Adrenal gland (tissue), 12 donors: ENCODE results near the gene TYMP. TPM values are rescaled to one million over a fixed set of nuclear protein-coding genes. Genes with fewer than 3 reads are reported as not detected.

ENCODE experiments used
- DNase-seq, 7 donors: peaks; one replicate each; pipeline ENCODE4 v3.0.0-alpha.2; 2019 to 2020
- H3K27ac ChIP-seq, 5 donors: fragments of 200-600 bp; sonication (generic) in 4 of 5; 1 replicate in 3 of 5; 2 replicates in 2 of 5; pipeline versions ENCODE4 v1.5.1 to v1.8.0; 2016 to 2020; ENCODE audit warnings: mild to moderate bottlenecking in 1 of 5
- H3K27me3 ChIP-seq: fragments of 200-600 bp; 2 replicates; pipeline ENCODE4 v1.8.0; 2021
- H3K36me3 ChIP-seq, 2 donors: fragments of 200-600 bp; replicated peaks in 1 of 2; 1 replicate in 1 of 2; 2 replicates in 1 of 2; pipeline versions ENCODE4 v1.5.1 to v1.8.0; 2018 to 2022
- H3K4me1 ChIP-seq, 2 donors: fragments of 200-600 bp; replicated peaks in 1 of 2; 1 replicate in 1 of 2; 2 replicates in 1 of 2; pipeline versions ENCODE4 v1.5.1 to v1.8.0; 2018 to 2021
- H3K4me3 ChIP-seq, 4 donors: fragments of 200-600 bp; sonication (generic) in 3 of 4; one replicate each; pipeline ENCODE4 v1.5.1; 2016 to 2018
- H3K9me3 ChIP-seq, 3 donors: fragments of 200-600 bp; sonication (generic) in 1 of 3; replicated peaks in 1 of 3; 1 replicate in 2 of 3; 2 replicates in 1 of 3; pipeline versions ENCODE4 v1.5.1 to v1.8.0; 2016 to 2021
- CTCF ChIP-seq, 6 experiments: fragments of 450-650 bp in 4 of 6; fragments of 200-600 bp in 2 of 6; sonication (generic) in 1 of 6; IDR thresholded peaks; 1 replicate in 5 of 6; 2 replicates in 1 of 6; pipeline versions ENCODE4 v1.5.1 to v1.8.0; 2016 to 2021; ENCODE audit warnings: antibody characterized with exemption in 6 of 6, mild to moderate bottlenecking in 2 of 6, moderate library complexity in 1 of 6
- POLR2A ChIP-seq, 2 donors: fragments of 450-650 bp; IDR thresholded peaks; one replicate each; pipeline ENCODE4 v1.6.1; 2017; ENCODE audit warnings: antibody characterized with exemption in 2 of 2, mild to moderate bottlenecking in 2 of 2, moderate library complexity in 1 of 2
- WGBS, 4 donors: extraction: QIAGEN DNeasy Blood & Tissue Kit in 2 of 4; methylation state at CpG; one replicate each; pipeline versions ENCODE4 v1.1.5 to v1.1.7; 2013 to 2017; 5-methylcytosine and 5-hydroxymethylcytosine counted together
- intact Hi-C, 2 donors: fragments of 100-400 bp; cut with DNase I; formaldehyde crosslinking; loops; one replicate each; pipeline versions ENCODE4 v1.14.1 to v1.15.0; 2022 to 2023
- polyA plus RNA-seq, 3 donors: library from polyadenylated mRNA; stranded (reverse); fragments of 200-250 nt in 2 of 3; fragments of 350-450 nt in 1 of 3; fragmentation: Illumina TruSeq in 1 of 3; extraction: RNeasy Lipid Tissue Mini Kit (QIAGEN cat#74804) in 1 of 3; gene quantifications; one replicate each; pipeline ENCODE4 v1.2.3, GENCODE V29; 2013 to 2014
- total RNA-seq, 9 donors: library from RNA; depleted of rRNA in 4 of 9; stranded (reverse); fragments of >200 nt in 4 of 9; fragments of 120-200 nt in 1 of 9; fragmentation: NEBNext Ultra II Directional in 1 of 9; extraction: Animal tissue kit (Norgen Biotek cat#: 25700) in 1 of 9; gene quantifications; one replicate each; pipeline versions ENCODE4 v1.1.0 to v1.2.4, GENCODE V29; 2013 to 2023
- donor health status: healthy with polysubstance abuse.
- donor health status: Bipolar disorder and iron deficiency.
- donor health status: DM: yes; HTN: yes; CAD: no.
- donor health status: DM: no; HTN: no; CAD: no.
- donor health status: DM: no; HTN: no; CAD: no.
- donor health status: DM: yes; HTN: yes; CAD: no.

The TYMP gene
- total and polyA plus RNA-seq, 12 donors, result 1.9 to 152 (median 64.5) TPM

- intact Hi-C loops, result no loop called here
- WGBS, 4 donors, result 81 to 88% (median 85%) methylated on average over 18 to 21 of the region's 34 CpGs
- H3K9me3 ChIP-seq, result no peaks in the 10 kb centered on the region
- H3K4me1 ChIP-seq, result peaks cover 6 to 8% of the 10 kb centered on the region in 2 donors
- no peaks in the 10 kb centered on the region for H3K36me3 ChIP-seq
- H3K27me3 ChIP-seq, result no peaks in the 10 kb centered on the region
- H3K27ac ChIP-seq, result no peak overlapping the region
- H3K4me3 ChIP-seq, result no peak overlapping the region
- TF ChIP-seq POLR2A (IDR thresholded peaks at IDR 0.05) (no peak), CTCF (IDR thresholded peaks at IDR 0.05) (no peak)
- peak in 1 of 7 donors; percentile 24 for DNase-seq
Measured at GRCh38 chr22:50561401-50562358, 31.9 kb upstream of the TYMP start.

GRCh38 chr22:50560034-50560433 is 30.2 kb upstream of the TYMP start:
- 78 to 90% (median 86%) methylated on average over 3 of the region's 3 CpGs for WGBS, 4 donors

GRCh38 chr22:50556703-50557102 is 26.9 kb upstream of the TYMP start:
- no peaks in the 10 kb centered on the region for H3K4me1 ChIP-seq
- TF ChIP-seq CTCF (IDR thresholded peaks at IDR 0.05), result no peak
- no peak for TF ChIP-seq POLR2A (IDR thresholded peaks at IDR 0.05)
- H3K36me3 ChIP-seq, result no peaks in the 10 kb centered on the region
- 81 to 88% (median 86%) methylated on average over 5 of the region's 5 CpGs for WGBS, 4 donors
- intact Hi-C loops, result no loop called here
- no peaks in the 10 kb centered on the region for H3K9me3 ChIP-seq
- H3K27ac ChIP-seq, result no peak overlapping the region
- no peak overlapping the region for H3K4me3 ChIP-seq
- no peaks in the 10 kb centered on the region for H3K27me3 ChIP-seq
- DNase-seq, result no peak

More at GRCh38 chr22:50560034-50560433, 30.2 kb upstream of the TYMP start:
- Histone ChIP-seq H3K4me3 (no peak overlapping the region), H3K4me1 (peaks cover 6 to 8% of the 10 kb centered on the region in 2 donors), H3K27me3 (no peaks in the 10 kb centered on the region), H3K36me3 (no peaks in the 10 kb centered on the region), H3K27ac (no peak overlapping the region), H3K9me3 (no peaks in the 10 kb centered on the region)
- TF ChIP-seq POLR2A (IDR thresholded peaks at IDR 0.05) (no peak), CTCF (IDR thresholded peaks at IDR 0.05) (no peak)
- DNase-seq, result no peak
- intact Hi-C loops, result no loop called here

- no peaks in the 10 kb centered on the region for H3K36me3 ChIP-seq
- DNase-seq, result no peak
- no peak overlapping the region for H3K27ac ChIP-seq
- no peaks in the 10 kb centered on the region for H3K4me1 ChIP-seq
- intact Hi-C loops, result no loop called here
- H3K9me3 ChIP-seq, result no peaks in the 10 kb centered on the region
- peaks cover 10% of the 10 kb centered on the region for H3K27me3 ChIP-seq
- no peak overlapping the region for H3K4me3 ChIP-seq
- WGBS, 4 donors, result 73 to 83% (median 74%) methylated on average over 8 of the region's 8 CpGs
- TF ChIP-seq CTCF (IDR thresholded peaks at IDR 0.05), result no peak
- TF ChIP-seq POLR2A (IDR thresholded peaks at IDR 0.05), result no peak
Measured at GRCh38 chr22:50553310-50553709, 23.5 kb upstream of the TYMP start.
